Naive thymus-derived CD4-positive, alpha-beta T cell (primary cell): Measurements from ENCODE around the gene MAGEE1. TPM values are rescaled to one million over a fixed set of nuclear protein-coding genes. Genes with fewer than 3 reads are reported as not detected.

Source experiments
- ATAC-seq: fragments of 150-1000 bp; cut with Tn5 transposase; 2 replicates; pipeline ENCODE4 v1.10.0; 2021; ENCODE audit warnings: mild to moderate bottlenecking, moderate library complexity
- CTCF ChIA-PET: fragments of 350-600 bp; sonication (Branson Sonifier 250); formaldehyde crosslinking; loops from one replicate; lab custom pipeline; 2021; ENCODE audit warnings: antibody characterized with exemption; lab: Charles Lee
- POLR2A ChIA-PET: fragments of 350-600 bp; sonication (Branson Sonifier 250); formaldehyde crosslinking; loops from one replicate; lab custom pipeline; 2021; ENCODE audit warnings: antibody characterized with exemption, inconsistent platforms; lab: Charles Lee
- DNase-seq, 9 donors: peaks; one replicate each; pipeline versions ENCODE4 v3.0.0 to v3.0.0-alpha.2; 2020 to 2022; ENCODE audit warnings: mixed read lengths in 1 of 9
- H3K27ac ChIP-seq: one replicate; pipeline ENCODE4 v1.7.0; 2013; ENCODE audit warnings: mild to moderate bottlenecking, low read depth, low read length, moderate library complexity
- H3K27me3 ChIP-seq, 2 donors: one replicate each; pipeline ENCODE4 v1.7.0; 2013; ENCODE audit warnings: low read length in 2 of 2, mild to moderate bottlenecking in 2 of 2, moderate library complexity in 2 of 2; ENCODE audit not compliant: control insufficient read depth in 2 of 2, insufficient read depth in 2 of 2
- H3K36me3 ChIP-seq, 3 experiments: 1 replicate in 2 of 3; 2 replicates in 1 of 3; pipeline ENCODE4 v1.7.0; 2013; ENCODE audit warnings: low read length in 3 of 3, mild to moderate bottlenecking in 3 of 3, moderate library complexity in 1 of 3; ENCODE audit not compliant: insufficient read depth in 3 of 3, control insufficient read depth in 2 of 3
- H3K4me1 ChIP-seq, 2 donors: one replicate each; pipeline ENCODE4 v1.7.0; 2013; ENCODE audit warnings: low read length in 2 of 2, mild to moderate bottlenecking in 2 of 2, moderate library complexity in 1 of 2; ENCODE audit not compliant: control insufficient read depth in 2 of 2, insufficient read depth in 2 of 2
- H3K4me3 ChIP-seq: 2 replicates; pipeline ENCODE4 v1.7.0; 2013; ENCODE audit warnings: mild to moderate bottlenecking, low read length
- H3K9me3 ChIP-seq, 3 experiments: 1 replicate in 2 of 3; 2 replicates in 1 of 3; pipeline ENCODE4 v1.7.0; 2013; ENCODE audit warnings: low read length in 3 of 3; ENCODE audit not compliant: control insufficient read depth in 2 of 3
- H3K27ac Mint-ChIP-seq, 9 donors: one replicate each; pipeline ENCODE4 v1.8.0; 2020 to 2022; ENCODE audit warnings: mixed read lengths in 9 of 9, mild to moderate bottlenecking in 8 of 9, moderate library complexity in 5 of 9, inconsistent platforms in 2 of 9
- H3K27me3 Mint-ChIP-seq, 5 donors: one replicate each; pipeline ENCODE4 v1.8.0; 2021 to 2022; ENCODE audit warnings: mixed read lengths in 5 of 5, mild to moderate bottlenecking in 1 of 5
- H3K36me3 Mint-ChIP-seq, 5 donors: one replicate each; pipeline ENCODE4 v1.8.0; 2020 to 2022; ENCODE audit warnings: mixed read lengths in 5 of 5, mild to moderate bottlenecking in 3 of 5, inconsistent platforms in 1 of 5
- H3K4me1 Mint-ChIP-seq, 7 donors: one replicate each; pipeline ENCODE4 v1.8.0; 2020 to 2022; ENCODE audit warnings: mixed read lengths in 7 of 7, mild to moderate bottlenecking in 3 of 7, inconsistent platforms in 1 of 7
- H3K4me3 Mint-ChIP-seq, 10 donors: one replicate each; pipeline ENCODE4 v1.8.0; 2020 to 2022; ENCODE audit warnings: mild to moderate bottlenecking in 10 of 10, mixed read lengths in 10 of 10, moderate library complexity in 6 of 10, inconsistent platforms in 2 of 10
- H3K9me3 Mint-ChIP-seq, 11 donors: one replicate each; pipeline ENCODE4 v1.8.0; 2020 to 2022; ENCODE audit warnings: mixed read lengths in 11 of 11, mild to moderate bottlenecking in 4 of 11, inconsistent platforms in 1 of 11, moderate library complexity in 1 of 11
- intact Hi-C, 2 donors: fragments of 100-400 bp; cut with micrococcal nuclease; formaldehyde crosslinking; loops; one replicate each; pipeline ENCODE4 v1.15.1; 2023
- polyA plus RNA-seq, 2 donors: library from polyadenylated mRNA; unstranded; fragments of 300-500 nt; fragmentation: Illumina TruSeq; gene quantifications; one replicate each; pipeline ENCODE4 v1.2.3, GENCODE V29; 2021
- total RNA-seq, 6 experiments: library from RNA in 5 of 6; stranded (reverse) in 5 of 6; gene quantifications; 1 replicate in 5 of 6; 2 replicates in 1 of 6; pipeline ENCODE4 v1.2.3 and lab custom pipeline; 2021 to 2026

MAGEE1 gene
- total and polyA plus RNA-seq, 7 experiments from 2014 or later = 2.7 to 11.8 (median 9.0) TPM

GRCh38 chrX:76433219-76433618, 5.7 kb downstream of the MAGEE1 start:
- intact Hi-C loops = no loop called here
- no peaks in the 10 kb centered on the region for H3K36me3 ChIP-seq
- H3K4me1 Mint-ChIP-seq = peaks cover 14 to 75% (median 49%) of the 10 kb centered on the region in 7 donors
- ATAC-seq (no peak), DNase-seq (no peak)
- H3K4me3 Mint-ChIP-seq = peak overlapping the region in 1 of 10 donors; percentile 24
- H3K9me3 Mint-ChIP-seq = no peaks in the 10 kb centered on the region
- peaks cover 0 to 5% of the 10 kb centered on the region in 2 donors for H3K4me1 ChIP-seq
- H3K4me3 ChIP-seq = no peak overlapping the region
- H3K27me3 ChIP-seq = no peaks in the 10 kb centered on the region
- no peaks in the 10 kb centered on the region for H3K27me3 Mint-ChIP-seq
- H3K27ac Mint-ChIP-seq = no peak overlapping the region
- no peaks in the 10 kb centered on the region for H3K9me3 ChIP-seq
- POLR2A ChIA-PET = no interaction called here
- CTCF ChIA-PET = no interaction called here
- peaks cover 0 to 8% (median 0%) of the 10 kb centered on the region in 5 donors for H3K36me3 Mint-ChIP-seq
- H3K27ac ChIP-seq = no peak overlapping the region

- no peaks in the 10 kb centered on the region for H3K27me3 Mint-ChIP-seq
- H3K4me1 Mint-ChIP-seq = peaks cover 16 to 84% (median 52%) of the 10 kb centered on the region in 7 donors
- no peak for ATAC-seq
- H3K4me3 Mint-ChIP-seq = no peak overlapping the region
- ChIA-PET POLR2A (no interaction called here), CTCF (no interaction called here)
- no peak for DNase-seq
- Histone ChIP-seq H3K4me3 (no peak overlapping the region), H3K27ac (no peak overlapping the region), H3K36me3 (no peaks in the 10 kb centered on the region), H3K9me3 (no peaks in the 10 kb centered on the region), H3K27me3 (no peaks in the 10 kb centered on the region), H3K4me1 (peaks cover 0 to 2% of the 10 kb centered on the region in 2 donors)
- intact Hi-C loops = no loop called here
- peaks cover 0 to 14% (median 0%) of the 10 kb centered on the region in 5 donors for H3K36me3 Mint-ChIP-seq
- H3K27ac Mint-ChIP-seq = peak overlapping the region in 4 of 9 donors; percentile 1 to 73 (median 36)
- peaks cover 0 to 5% (median 0%) of the 10 kb centered on the region in 11 donors for H3K9me3 Mint-ChIP-seq
Measured at GRCh38 chrX:76434103-76434741, 6.7 kb downstream of the MAGEE1 start.

GRCh38 chrX:76439188-76439587, 11.7 kb downstream of the MAGEE1 start:
- DNase-seq (no peak), ATAC-seq (no peak)
- peaks cover 0 to 39% (median 11%) of the 10 kb centered on the region in 11 donors for H3K9me3 Mint-ChIP-seq
- no peak overlapping the region for H3K4me3 Mint-ChIP-seq
- Histone ChIP-seq H3K4me1 (no peaks in the 10 kb centered on the region), H3K27me3 (no peaks in the 10 kb centered on the region), H3K27ac (no peak overlapping the region), H3K4me3 (no peak overlapping the region), H3K9me3 (no peaks in the 10 kb centered on the region), H3K36me3 (no peaks in the 10 kb centered on the region)
- peaks cover 2 to 30% (median 17%) of the 10 kb centered on the region in 5 donors for H3K36me3 Mint-ChIP-seq
- peaks cover 0 to 40% (median 13%) of the 10 kb centered on the region in 7 donors for H3K4me1 Mint-ChIP-seq
- POLR2A ChIA-PET = interaction anchor here (0.6 kb wide), 1 partner anchor 208 kb away, joined by 3 read pairs; no protein-coding TSS in a partner anchor
- intact Hi-C loops = no loop called here
- no peak overlapping the region for H3K27ac Mint-ChIP-seq
- H3K27me3 Mint-ChIP-seq = no peaks in the 10 kb centered on the region
- CTCF ChIA-PET = interaction anchor here (1.1 kb wide), 1 partner anchor 15 kb away, joined by 5 read pairs; no protein-coding TSS in a partner anchor

- H3K9me3 Mint-ChIP-seq = no peaks in the 10 kb centered on the region
- Histone ChIP-seq H3K4me1 (no peaks in the 10 kb centered on the region), H3K4me3 (no peak overlapping the region), H3K27me3 (no peaks in the 10 kb centered on the region), H3K27ac (no peak overlapping the region), H3K36me3 (no peaks in the 10 kb centered on the region), H3K9me3 (no peaks in the 10 kb centered on the region)
- intact Hi-C loops = loop anchor here in 1 of 2 donors (1.0 kb wide), 1 partner anchor 175 kb away; no protein-coding TSS in a partner anchor
- H3K4me1 Mint-ChIP-seq = peaks cover 0 to 12% (median 0%) of the 10 kb centered on the region in 7 donors
- H3K27me3 Mint-ChIP-seq = no peaks in the 10 kb centered on the region
- no peak overlapping the region for H3K27ac Mint-ChIP-seq
- CTCF ChIA-PET = interaction anchor here (0.7 to 2.4 kb wide), 6 partner anchors 15 to 280 kb away, joined by 3 to 32 read pairs (median 4); no protein-coding TSS in a partner anchor
- peaks cover 0 to 4% (median 0%) of the 10 kb centered on the region in 5 donors for H3K36me3 Mint-ChIP-seq
- no peak overlapping the region for H3K4me3 Mint-ChIP-seq
- DNase-seq = no peak
- ATAC-seq = no peak
- POLR2A ChIA-PET = interaction anchor here (1.1 kb wide), 1 partner anchor 280 kb away, joined by 4 read pairs; the partner anchor contains the start of gene PBDC1
Measured at GRCh38 chrX:76453737-76454406, 26.4 kb downstream of the MAGEE1 start.

- POLR2A ChIA-PET = interaction anchor here (1.1 kb wide), 1 partner anchor 281 kb away, joined by 4 read pairs; the partner anchor contains the start of gene PBDC1
- intact Hi-C loops = loop anchor here in 1 of 2 donors (1.0 kb wide), 1 partner anchor 175 kb away; no protein-coding TSS in a partner anchor
- Histone ChIP-seq H3K27ac (no peak overlapping the region), H3K4me3 (no peak overlapping the region), H3K4me1 (no peaks in the 10 kb centered on the region), H3K9me3 (no peaks in the 10 kb centered on the region), H3K36me3 (no peaks in the 10 kb centered on the region), H3K27me3 (no peaks in the 10 kb centered on the region)
- peaks cover 0 to 4% (median 0%) of the 10 kb centered on the region in 5 donors for H3K36me3 Mint-ChIP-seq
- H3K9me3 Mint-ChIP-seq = no peaks in the 10 kb centered on the region
- CTCF ChIA-PET = interaction anchor here (0.7 to 2.4 kb wide), 7 partner anchors 8 to 280 kb away, joined by 3 to 32 read pairs (median 4); no protein-coding TSS in a partner anchor
- ATAC-seq (peak; percentile 72), DNase-seq (peak in 6 of 9 donors; percentile 3 to 40 (median 30))
- no peak overlapping the region for H3K27ac Mint-ChIP-seq
- H3K4me3 Mint-ChIP-seq = no peak overlapping the region
- peaks cover 0 to 12% (median 0%) of the 10 kb centered on the region in 7 donors for H3K4me1 Mint-ChIP-seq
- no peaks in the 10 kb centered on the region for H3K27me3 Mint-ChIP-seq
Measured at GRCh38 chrX:76454456-76454927, 27.0 kb downstream of the MAGEE1 start.

- H3K36me3 ChIP-seq = no peaks in the 10 kb centered on the region
- no peaks in the 10 kb centered on the region for H3K27me3 Mint-ChIP-seq
- no peak overlapping the region for H3K27ac Mint-ChIP-seq
- H3K36me3 Mint-ChIP-seq = no peaks in the 10 kb centered on the region
- no peaks in the 10 kb centered on the region for H3K9me3 ChIP-seq
- no peak overlapping the region for H3K27ac ChIP-seq
- no peak for ATAC-seq
- ChIA-PET POLR2A (no interaction called here), CTCF (no interaction called here)
- no peaks in the 10 kb centered on the region for H3K27me3 ChIP-seq
- H3K4me3 ChIP-seq = no peak overlapping the region
- H3K4me1 Mint-ChIP-seq = no peaks in the 10 kb centered on the region
- no peaks in the 10 kb centered on the region for H3K4me1 ChIP-seq
- intact Hi-C loops = no loop called here
- DNase-seq = no peak
- no peak overlapping the region for H3K4me3 Mint-ChIP-seq
- peaks cover 0 to 52% (median 13%) of the 10 kb centered on the region in 11 donors for H3K9me3 Mint-ChIP-seq
Measured at GRCh38 chrX:76477353-76477752, 49.8 kb downstream of the MAGEE1 start.
